Measurements from ENCODE around the gene NFASC. TPM values are rescaled to one million over a fixed set of nuclear protein-coding genes. Genes with fewer than 3 reads are reported as not detected.

The NFASC gene
- total RNA-seq, 1 experiment from 2014 or later: not detected

DNA sequence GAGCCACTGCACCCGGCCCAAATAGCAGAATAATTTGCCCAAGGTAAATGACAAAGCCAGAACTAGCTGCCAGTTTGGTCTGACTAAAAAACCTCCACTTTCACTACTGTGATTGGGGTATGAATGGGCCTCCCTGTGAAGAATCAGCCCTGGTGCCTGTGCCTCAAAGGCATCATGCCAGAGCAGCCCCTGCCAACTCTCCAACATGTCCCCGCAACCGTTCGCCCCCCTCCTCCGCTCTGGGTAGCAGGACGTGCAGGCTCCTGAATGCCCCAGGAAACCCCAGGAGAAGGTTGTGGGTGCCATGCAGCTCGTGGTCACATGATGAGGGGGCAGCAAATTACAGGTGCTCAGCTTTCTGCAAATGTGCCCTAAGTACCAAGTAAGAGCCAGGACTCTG, 157.7 kb downstream of the NFASC start:
- no peak overlapping the region for H3K4me3 Mint-ChIP-seq (ENCODE audit: low read depth, unreplicated experiment)
- TF ChIP-seq CTCF (IDR thresholded peaks at IDR 0.05; ENCODE audit: unreplicated experiment): no peak
- H3K27me3 Mint-ChIP-seq (ENCODE audit: unreplicated experiment): peaks cover 93% of the 10 kb centered on the region
- H3K9me3 Mint-ChIP-seq (ENCODE audit: low read depth, unreplicated experiment): no peaks in the 10 kb centered on the region
- no peaks in the 10 kb centered on the region for H3K4me1 Mint-ChIP-seq (ENCODE audit: low read depth, unreplicated experiment)
- no TSS peak for BruUV-seq (replicated peaks)
- no peak overlapping the region for H3K27ac Mint-ChIP-seq (ENCODE audit: unreplicated experiment)
- no peak for DNase-seq
- CTCF ChIA-PET: interaction anchor here (0.6 kb wide), 1 partner anchor 147 kb away, joined by 3 read pairs; no protein-coding TSS in a partner anchor
- no peaks in the 10 kb centered on the region for H3K36me3 Mint-ChIP-seq (ENCODE audit: insufficient read depth, unreplicated experiment)
- intact Hi-C loops (cut with micrococcal nuclease; ENCODE audit: unreplicated experiment): no loop called here

GRCh38 chr1:205028924-205029323, 158.3 kb downstream of the NFASC start:
- CTCF ChIA-PET: no interaction called here
- H3K27me3 Mint-ChIP-seq (ENCODE audit: unreplicated experiment): peaks cover 94% of the 10 kb centered on the region

DNA sequence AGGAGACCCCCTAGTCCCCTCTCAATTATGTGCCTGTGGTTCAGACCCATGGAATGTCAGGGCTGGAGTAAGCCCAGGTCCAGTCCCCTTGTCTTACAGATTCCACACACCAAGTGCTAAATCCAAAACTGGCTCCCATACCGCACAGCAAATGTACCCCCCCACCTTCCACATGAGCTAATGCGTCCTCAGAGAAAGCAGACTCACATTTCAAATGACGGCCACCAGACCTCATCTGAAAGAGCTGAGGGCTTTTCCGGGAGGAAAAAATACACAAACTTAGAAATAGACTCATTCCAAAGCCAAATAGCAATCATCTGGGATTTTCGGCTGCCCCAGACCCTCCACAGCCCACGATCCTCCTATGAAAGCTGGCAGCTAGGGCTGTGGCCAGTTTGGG, 159.6 kb downstream of the NFASC start:
- TF ChIP-seq CTCF (IDR thresholded peaks at IDR 0.05; ENCODE audit: unreplicated experiment): no peak
- DNase-seq: no peak
- H3K4me1 Mint-ChIP-seq (ENCODE audit: low read depth, unreplicated experiment): no peaks in the 10 kb centered on the region
- no peaks in the 10 kb centered on the region for H3K36me3 Mint-ChIP-seq (ENCODE audit: insufficient read depth, unreplicated experiment)
- peaks cover 94% of the 10 kb centered on the region for H3K27me3 Mint-ChIP-seq (ENCODE audit: unreplicated experiment)
- CTCF ChIA-PET: interaction anchor here (0.6 to 1.1 kb wide), 2 partner anchors 13 to 31 kb away, joined by 3 read pairs; no protein-coding TSS in a partner anchor
- BruUV-seq (replicated peaks): no TSS peak
- H3K27ac Mint-ChIP-seq (ENCODE audit: unreplicated experiment): no peak overlapping the region
- H3K9me3 Mint-ChIP-seq (ENCODE audit: low read depth, unreplicated experiment): no peaks in the 10 kb centered on the region
- intact Hi-C loops (cut with micrococcal nuclease; ENCODE audit: unreplicated experiment): no loop called here
- H3K4me3 Mint-ChIP-seq (ENCODE audit: low read depth, unreplicated experiment): no peak overlapping the region

More at GRCh38 chr1:205028924-205029323, 158.3 kb downstream of the NFASC start:
- H3K27ac Mint-ChIP-seq (ENCODE audit: unreplicated experiment): no peak overlapping the region
- intact Hi-C loops (cut with micrococcal nuclease; ENCODE audit: unreplicated experiment): no loop called here
- H3K9me3 Mint-ChIP-seq (ENCODE audit: low read depth, unreplicated experiment): no peaks in the 10 kb centered on the region
- no peak for DNase-seq
- H3K4me3 Mint-ChIP-seq (ENCODE audit: low read depth, unreplicated experiment): no peak overlapping the region
- no peaks in the 10 kb centered on the region for H3K4me1 Mint-ChIP-seq (ENCODE audit: low read depth, unreplicated experiment)
- no peak for TF ChIP-seq CTCF (IDR thresholded peaks at IDR 0.05; ENCODE audit: unreplicated experiment)
- H3K36me3 Mint-ChIP-seq (ENCODE audit: insufficient read depth, unreplicated experiment): no peaks in the 10 kb centered on the region
- no TSS peak for BruUV-seq (replicated peaks)

- no peak for DNase-seq
- intact Hi-C loops (cut with micrococcal nuclease; ENCODE audit: unreplicated experiment): no loop called here
- no peaks in the 10 kb centered on the region for H3K36me3 Mint-ChIP-seq (ENCODE audit: insufficient read depth, unreplicated experiment)
- no TSS peak for BruUV-seq (replicated peaks)
- no peak overlapping the region for H3K4me3 Mint-ChIP-seq (ENCODE audit: low read depth, unreplicated experiment)
- no peak overlapping the region for H3K27ac Mint-ChIP-seq (ENCODE audit: unreplicated experiment)
- no peaks in the 10 kb centered on the region for H3K9me3 Mint-ChIP-seq (ENCODE audit: low read depth, unreplicated experiment)
- no peaks in the 10 kb centered on the region for H3K4me1 Mint-ChIP-seq (ENCODE audit: low read depth, unreplicated experiment)
- CTCF ChIA-PET: no interaction called here
- peaks cover 95% of the 10 kb centered on the region for H3K27me3 Mint-ChIP-seq (ENCODE audit: unreplicated experiment)
- TF ChIP-seq CTCF (IDR thresholded peaks at IDR 0.05; ENCODE audit: unreplicated experiment): no peak
These were observed 160.2 kb downstream of the NFASC start for GRCh38 chr1:205030896-205031295.

All from Calu3 (cell line).